ENCODE results near the gene MMP28. TPM values are rescaled to one million over a fixed set of nuclear protein-coding genes. Genes with fewer than 3 reads are reported as not detected.
A peak's percentile ranks its signal among the peaks of the same experiment; 100 is the strongest.

MMP28 gene
- total RNA-seq, 1 donor from 2014 or later, result 44.6 TPM

DNA sequence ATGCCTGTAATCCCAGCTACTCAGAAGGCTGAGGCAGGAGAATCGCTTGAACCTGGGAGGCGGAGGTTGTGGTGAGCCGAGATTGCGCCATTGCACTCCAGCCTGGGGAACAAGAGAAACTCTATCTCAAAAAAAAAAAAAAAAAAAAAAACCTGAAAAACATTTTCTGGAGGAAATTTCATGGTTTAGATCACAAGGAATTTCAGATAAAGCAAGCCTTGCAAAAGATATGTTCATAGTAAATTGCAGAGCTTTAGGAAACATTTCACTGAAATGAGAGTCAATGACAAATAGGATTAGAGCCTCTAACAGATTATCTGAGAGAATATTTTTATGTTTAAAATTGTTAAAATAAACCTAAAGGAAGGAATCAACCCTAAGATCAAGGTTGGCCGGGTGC is 17.0 kb upstream of the MMP28 start:
- no peak overlapping the region for H3K4me3 ChIP-seq
- H3K9me3 ChIP-seq, result no peaks in the 10 kb centered on the region
- H3K27me3 ChIP-seq, result no peaks in the 10 kb centered on the region
- DNase-seq (ENCODE audit: low spot score in 2 of 2), result no peak
- TF ChIP-seq, protein P1, sequence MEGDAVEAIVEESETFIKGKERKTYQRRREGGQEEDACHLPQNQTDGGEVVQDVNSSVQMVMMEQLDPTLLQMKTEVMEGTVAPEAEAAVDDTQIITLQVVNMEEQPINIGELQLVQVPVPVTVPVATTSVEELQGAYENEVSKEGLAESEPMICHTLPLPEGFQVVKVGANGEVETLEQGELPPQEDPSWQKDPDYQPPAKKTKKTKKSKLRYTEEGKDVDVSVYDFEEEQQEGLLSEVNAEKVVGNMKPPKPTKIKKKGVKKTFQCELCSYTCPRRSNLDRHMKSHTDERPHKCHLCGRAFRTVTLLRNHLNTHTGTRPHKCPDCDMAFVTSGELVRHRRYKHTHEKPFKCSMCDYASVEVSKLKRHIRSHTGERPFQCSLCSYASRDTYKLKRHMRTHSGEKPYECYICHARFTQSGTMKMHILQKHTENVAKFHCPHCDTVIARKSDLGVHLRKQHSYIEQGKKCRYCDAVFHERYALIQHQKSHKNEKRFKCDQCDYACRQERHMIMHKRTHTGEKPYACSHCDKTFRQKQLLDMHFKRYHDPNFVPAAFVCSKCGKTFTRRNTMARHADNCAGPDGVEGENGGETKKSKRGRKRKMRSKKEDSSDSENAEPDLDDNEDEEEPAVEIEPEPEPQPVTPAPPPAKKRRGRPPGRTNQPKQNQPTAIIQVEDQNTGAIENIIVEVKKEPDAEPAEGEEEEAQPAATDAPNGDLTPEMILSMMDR (IDR thresholded peaks at IDR 0.05), result no peak
- intact Hi-C loops (cut with DNase I), result no loop called here
- H3K27ac ChIP-seq, result no peak overlapping the region
- peaks cover 0 to 6% of the 10 kb centered on the region in 2 donors for H3K36me3 ChIP-seq
- peaks cover 4 to 45% of the 10 kb centered on the region in 2 donors for H3K4me1 ChIP-seq

DNA sequence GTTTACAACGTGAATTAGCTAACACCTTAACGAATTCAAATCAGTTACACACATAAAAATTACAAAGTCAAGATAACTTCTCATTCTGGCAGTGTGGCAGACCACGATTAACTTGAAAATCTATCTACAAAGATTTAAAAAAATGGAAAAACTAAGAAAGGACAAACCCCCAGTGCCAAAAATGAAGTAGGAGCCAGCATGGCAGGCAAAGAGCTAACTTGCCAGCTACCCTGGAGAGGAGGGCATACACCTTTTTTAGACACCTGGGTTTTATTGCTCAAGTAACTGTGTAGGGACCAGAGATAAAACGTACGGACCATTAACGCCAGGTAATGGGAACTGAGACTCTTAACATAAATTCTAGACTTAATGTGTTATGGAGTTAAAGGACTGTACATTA is 16.3 kb upstream of the MMP28 start:
- no peak overlapping the region for H3K4me3 ChIP-seq
- intact Hi-C loops (cut with DNase I), result no loop called here
- H3K36me3 ChIP-seq, result peaks cover 0 to 3% of the 10 kb centered on the region in 2 donors
- no peaks in the 10 kb centered on the region for H3K9me3 ChIP-seq
- no peak for DNase-seq (ENCODE audit: low spot score in 2 of 2)
- TF ChIP-seq, protein P1 (IDR thresholded peaks at IDR 0.05), result no peak
- peaks cover 4 to 47% of the 10 kb centered on the region in 2 donors for H3K4me1 ChIP-seq
- H3K27ac ChIP-seq, result no peak overlapping the region
- H3K27me3 ChIP-seq, result no peaks in the 10 kb centered on the region

DNA sequence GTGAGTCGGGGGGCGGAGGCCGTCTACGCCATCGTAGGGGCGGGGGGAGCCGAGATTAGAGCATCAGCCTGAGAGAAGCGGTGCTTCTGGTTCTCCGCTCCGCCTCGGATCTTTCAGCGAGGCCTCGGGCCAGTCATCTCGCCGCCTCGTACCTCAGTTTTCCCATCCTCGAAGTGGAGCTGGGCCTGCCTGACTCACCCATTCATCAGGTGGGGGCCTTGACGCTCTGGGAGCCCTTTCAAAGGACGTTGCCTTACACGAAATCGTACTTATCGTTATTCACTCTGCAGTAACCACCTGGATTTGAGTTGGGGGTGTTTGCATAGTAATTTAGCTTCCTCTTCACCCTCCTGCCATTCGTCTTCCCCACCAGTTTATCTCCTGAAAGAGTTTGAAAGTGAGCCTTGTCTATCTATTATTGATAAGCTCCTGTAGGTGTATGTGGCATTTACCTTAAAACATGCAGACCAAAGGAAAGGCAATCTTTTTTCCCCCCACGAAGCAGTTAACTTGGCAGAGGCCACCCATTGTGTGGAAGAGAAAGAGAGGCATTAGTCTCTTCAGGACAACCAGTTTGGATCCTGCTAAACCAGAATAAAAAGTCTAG is 14.5 kb upstream of the MMP28 start:
- Histone ChIP-seq H3K27ac (peak overlapping the region; percentile 91 to 95), H3K36me3 (no peaks in the 10 kb centered on the region), H3K9me3 (no peaks in the 10 kb centered on the region), H3K4me3 (peak overlapping the region; percentile 80 to 89), H3K27me3 (no peaks in the 10 kb centered on the region), H3K4me1 (peaks cover 4 to 42% of the 10 kb centered on the region in 2 donors)
- TF ChIP-seq, protein P1 (IDR thresholded peaks at IDR 0.05), result no peak
- intact Hi-C loops (cut with DNase I), result loop anchor here (1.0 to 10.0 kb wide), 7 partner anchors 46 to 1555 kb away; partner anchors contain the start of genes AP2B1, CCL2, LIG3 and SLFN5
- no peak for DNase-seq (ENCODE audit: low spot score in 2 of 2)

DNA sequence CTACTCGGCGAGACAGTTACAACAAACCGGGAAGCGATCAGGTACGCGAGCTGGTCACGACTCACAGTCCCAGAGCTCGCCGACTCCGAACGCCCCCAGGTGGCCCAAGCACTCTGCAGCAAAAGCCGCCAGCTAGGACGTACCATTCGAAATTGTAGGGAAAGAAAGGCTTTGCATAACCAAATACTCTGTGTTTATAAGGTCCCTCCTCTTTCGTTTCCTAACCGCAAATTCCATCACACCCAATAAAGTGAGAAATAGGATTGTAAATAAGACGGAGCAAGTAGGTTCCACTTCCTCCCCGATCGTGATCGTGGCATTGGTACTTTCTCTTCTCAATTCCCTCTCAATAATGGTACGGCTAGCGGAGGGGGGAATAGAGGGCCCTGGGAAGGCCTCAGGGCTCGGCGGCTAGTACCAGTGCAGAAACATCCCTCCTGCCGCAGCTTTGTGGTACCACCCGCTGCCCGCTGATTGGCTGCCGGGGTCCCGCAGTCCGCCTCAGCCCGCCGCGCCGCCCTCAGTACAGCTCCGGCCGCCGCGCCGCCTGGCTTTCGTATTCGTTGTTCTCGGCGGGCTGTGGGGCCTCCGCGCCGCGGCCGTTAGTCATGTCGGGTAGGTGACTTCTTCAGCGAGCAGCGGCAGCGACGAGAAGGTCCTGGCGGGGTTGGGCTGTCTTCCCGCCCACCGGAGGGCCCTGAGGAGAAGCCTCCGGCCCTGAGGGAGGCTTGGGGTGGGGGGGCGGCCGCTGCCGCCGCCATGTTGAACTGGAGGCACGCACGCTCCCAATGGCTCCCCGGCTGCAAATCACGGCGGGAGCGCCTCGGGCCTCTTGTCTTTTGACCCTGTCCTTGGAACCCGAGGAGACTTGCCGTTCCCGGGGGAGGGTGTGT is 13.8 kb upstream of the MMP28 start, which contains the start of gene TAF15:
Gene TAF15 (plus strand): TSS at position 523 of the 893 bp plus-strand sequence. CDS start 86 bp downstream, at position 609.
- Histone ChIP-seq H3K4me1 (peaks cover 4 to 39% of the 10 kb centered on the region in 2 donors), H3K27ac (peak within 1 kb of the TSS; percentile 91 to 95), H3K4me3 (peak within 1 kb of the TSS; percentile 80 to 89), H3K36me3 (no peaks in the 10 kb centered on the region), H3K9me3 (no peaks in the 10 kb centered on the region), H3K27me3 (no peaks in the 10 kb centered on the region)
- peak; percentile 85 to 97 for DNase-seq (ENCODE audit: low spot score in 2 of 2)
- intact Hi-C loops (cut with DNase I), result loop anchor here (1.0 to 10.0 kb wide), 7 partner anchors 45 to 1554 kb away; partner anchors contain the start of genes AP2B1, CCL2, LIG3 and SLFN5
- TF ChIP-seq, protein P1 (IDR thresholded peaks at IDR 0.05), result peak; percentile 53 to 85 (median 77)

GRCh38 chr17:35808240-35808961 is 13.0 kb upstream of the MMP28 start:
- no peaks in the 10 kb centered on the region for H3K9me3 ChIP-seq
- peak overlapping the region; percentile 80 to 89 for H3K4me3 ChIP-seq
- intact Hi-C loops (cut with DNase I), result loop anchor here (5.0 to 10.0 kb wide), 4 partner anchors 221 to 1554 kb away; partner anchors contain the start of genes AP2B1, CCL2, LIG3 and SLFN5
- TF ChIP-seq, protein P1 (IDR thresholded peaks at IDR 0.05), result no peak
- peaks cover 4 to 38% of the 10 kb centered on the region in 2 donors for H3K4me1 ChIP-seq
- no peaks in the 10 kb centered on the region for H3K27me3 ChIP-seq
- no peak for DNase-seq (ENCODE audit: low spot score in 2 of 2)
- peak overlapping the region; percentile 91 to 95 for H3K27ac ChIP-seq
- no peaks in the 10 kb centered on the region for H3K36me3 ChIP-seq
